ENCODE results near the gene OTUD4.

Gene OTUD4

GRCh38 chr4:145093638-145094037, 86.8 kb downstream of the OTUD4 start:
- Histone ChIP-seq H3K4me1 (ENCODE audit: insufficient read depth, low read length, severe bottlenecking) (peaks cover 9% of the 10 kb centered on the region), H3K79me2 (ENCODE audit: insufficient read depth, low read length) (peaks cover 51% of the 10 kb centered on the region), H3K36me3 (ENCODE audit: insufficient read depth, low read length) (peaks cover 72% of the 10 kb centered on the region), H3K9ac (ENCODE audit: low read length) (no peak overlapping the region), H3K27ac (ENCODE audit: low read depth, low read length, poor library complexity, severe bottlenecking) (no peak overlapping the region), H3K4me2 (ENCODE audit: low read length) (no peak overlapping the region), H3K4me3 (ENCODE audit: low read depth, low read length, poor library complexity, severe bottlenecking) (no peak overlapping the region), H4K20me1 (ENCODE audit: insufficient read depth, low read length) (no peaks in the 10 kb centered on the region), H3F3A (ENCODE audit: insufficient read depth, low read length) (no peaks in the 10 kb centered on the region), H3K9me2 (ENCODE audit: low read depth, low read length) (no peaks in the 10 kb centered on the region), H2AFZ (ENCODE audit: low read length) (no peak overlapping the region), H3K9me3 (ENCODE audit: low read length) (peaks cover 8% of the 10 kb centered on the region; the same call in 1 of the 2 replicates), H3K27me3 (ENCODE audit: insufficient read depth, low read length) (no peaks in the 10 kb centered on the region)
- no peak for TF ChIP-seq CTCF (IDR thresholded peaks at IDR 0.05; ENCODE audit: low read length)

GRCh38 chr4:145090380-145090779, 90.0 kb downstream of the OTUD4 start:
- Histone ChIP-seq H3K4me1 (ENCODE audit: insufficient read depth, low read length, severe bottlenecking) (no peaks in the 10 kb centered on the region), H3K4me2 (ENCODE audit: low read length) (no peak overlapping the region), H3K9ac (ENCODE audit: low read length) (no peak overlapping the region), H3K27ac (ENCODE audit: low read depth, low read length, poor library complexity, severe bottlenecking) (no peak overlapping the region), H3F3A (ENCODE audit: insufficient read depth, low read length) (no peaks in the 10 kb centered on the region), H4K20me1 (ENCODE audit: insufficient read depth, low read length) (no peaks in the 10 kb centered on the region), H3K9me3 (ENCODE audit: low read length) (peaks cover 8% of the 10 kb centered on the region; the same call in 1 of the 2 replicates), H3K9me2 (ENCODE audit: low read depth, low read length) (no peaks in the 10 kb centered on the region), H3K27me3 (ENCODE audit: insufficient read depth, low read length) (no peaks in the 10 kb centered on the region), H3K79me2 (ENCODE audit: insufficient read depth, low read length) (peaks cover 35% of the 10 kb centered on the region), H2AFZ (ENCODE audit: low read length) (no peak overlapping the region), H3K36me3 (ENCODE audit: insufficient read depth, low read length) (peaks cover 91% of the 10 kb centered on the region), H3K4me3 (ENCODE audit: low read depth, low read length, poor library complexity, severe bottlenecking) (no peak overlapping the region)
- TF ChIP-seq CTCF (IDR thresholded peaks at IDR 0.05; ENCODE audit: low read length) (no peak), EZH2 (IDR thresholded peaks at IDR 0.05; ENCODE audit: borderline replicate concordance, low read length) (no peak)

DNA sequence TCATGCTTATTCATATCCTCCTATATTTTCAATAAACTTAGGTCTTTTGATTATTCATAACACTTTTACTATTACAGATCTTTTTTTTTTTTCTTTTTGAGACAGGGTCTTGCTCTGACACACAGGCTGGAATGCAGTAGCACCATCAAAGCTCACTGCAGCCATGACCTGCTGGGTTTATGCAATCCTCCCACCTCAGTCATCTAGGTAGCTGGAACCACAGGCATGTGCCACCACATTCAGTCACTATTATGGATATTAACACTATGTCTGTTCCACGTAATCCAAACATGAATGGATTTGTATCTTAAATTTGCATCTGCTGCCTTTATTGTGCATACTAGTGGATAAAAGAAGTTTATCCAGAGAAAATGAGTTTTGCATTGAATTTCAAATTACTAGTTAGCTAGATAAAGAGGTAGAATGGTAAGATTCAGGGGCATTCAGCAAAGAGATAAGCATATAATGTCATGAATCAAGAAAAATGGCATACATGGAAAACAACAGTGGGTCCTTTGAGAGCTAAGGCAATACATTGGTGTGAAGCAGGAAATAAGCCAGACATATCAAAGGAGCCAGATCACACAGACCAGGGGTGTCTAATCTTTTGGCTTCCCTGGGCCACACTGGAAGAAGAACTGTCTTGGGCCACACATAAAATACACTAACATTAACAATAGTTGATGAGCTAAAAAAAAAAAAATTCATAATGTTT, 96.3 kb downstream of the OTUD4 start:
- TF ChIP-seq EZH2 (IDR thresholded peaks at IDR 0.05; ENCODE audit: borderline replicate concordance, low read length) = no peak
- TF ChIP-seq CTCF (IDR thresholded peaks at IDR 0.05; ENCODE audit: low read length) = no peak
- Histone ChIP-seq H3K36me3 (ENCODE audit: insufficient read depth, low read length) (peaks cover 68% of the 10 kb centered on the region), H3K4me3 (ENCODE audit: low read depth, low read length, poor library complexity, severe bottlenecking) (no peak overlapping the region), H3K9ac (ENCODE audit: low read length) (no peak overlapping the region), H3K9me3 (ENCODE audit: low read length) (no peaks in the 10 kb centered on the region), H3K27me3 (ENCODE audit: insufficient read depth, low read length) (no peaks in the 10 kb centered on the region), H4K20me1 (ENCODE audit: insufficient read depth, low read length) (no peaks in the 10 kb centered on the region), H3F3A (ENCODE audit: insufficient read depth, low read length) (no peaks in the 10 kb centered on the region), H3K9me2 (ENCODE audit: low read depth, low read length) (no peaks in the 10 kb centered on the region), H3K27ac (ENCODE audit: low read depth, low read length, poor library complexity, severe bottlenecking) (no peak overlapping the region), H3K4me1 (ENCODE audit: insufficient read depth, low read length, severe bottlenecking) (no peaks in the 10 kb centered on the region), H3K4me2 (ENCODE audit: low read length) (no peak overlapping the region), H2AFZ (ENCODE audit: low read length) (no peak overlapping the region), H3K79me2 (ENCODE audit: insufficient read depth, low read length) (peaks cover 27% of the 10 kb centered on the region)
